ENCODE data around the gene SKAP1. TPM values are rescaled to one million over a fixed set of nuclear protein-coding genes. Genes with fewer than 3 reads are reported as not detected.

Gene SKAP1
- total and polyA plus RNA-seq, 11 donors: 0.25 to 5.3 (median 0.38) TPM; not detected in 6

DNA sequence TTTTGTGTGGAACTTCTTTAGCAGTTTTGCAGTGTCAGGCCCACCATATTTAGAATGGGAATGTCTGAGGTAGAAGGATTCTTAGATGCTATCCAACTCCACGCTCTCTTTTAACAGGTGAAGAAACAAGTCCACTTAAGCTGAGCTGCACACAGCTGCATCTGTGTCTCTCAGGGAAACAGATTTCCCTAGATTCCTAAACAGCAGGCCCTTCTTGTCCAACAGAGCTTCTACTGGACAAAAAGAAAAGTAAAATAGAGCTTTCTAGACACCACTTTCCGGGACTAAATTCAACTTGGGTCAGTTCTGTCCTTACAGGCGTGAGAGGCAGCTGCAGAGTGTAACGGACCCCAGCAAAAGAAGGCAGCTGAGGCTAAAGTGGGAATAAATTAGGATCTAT lies 270.8 kb downstream of the SKAP1 start:
- 85 to 88% (median 88%) methylated on average over 4 of the region's 4 CpGs for WGBS, 4 donors
- H3K36me3 ChIP-seq: no peaks in the 10 kb centered on the region
- peaks cover 0 to 8% (median 0%) of the 10 kb centered on the region in 12 donors for H3K4me1 ChIP-seq
- intact Hi-C loops (cut with DNase I): loop anchor here in 5 of 10 donors (10.0 kb wide), 1 partner anchor 456 kb away; the partner anchor contains the start of genes HOXB7 (in 5 of the 5) and HOXB8 (in 5 of the 5)
- H3K27me3 ChIP-seq: peaks cover 0 to 23% (median 0%) of the 10 kb centered on the region in 9 donors
- H3K9me3 ChIP-seq: no peaks in the 10 kb centered on the region
- TF ChIP-seq POLR2A (IDR thresholded peaks at IDR 0.05): no peak
- TF ChIP-seq, protein P1, sequence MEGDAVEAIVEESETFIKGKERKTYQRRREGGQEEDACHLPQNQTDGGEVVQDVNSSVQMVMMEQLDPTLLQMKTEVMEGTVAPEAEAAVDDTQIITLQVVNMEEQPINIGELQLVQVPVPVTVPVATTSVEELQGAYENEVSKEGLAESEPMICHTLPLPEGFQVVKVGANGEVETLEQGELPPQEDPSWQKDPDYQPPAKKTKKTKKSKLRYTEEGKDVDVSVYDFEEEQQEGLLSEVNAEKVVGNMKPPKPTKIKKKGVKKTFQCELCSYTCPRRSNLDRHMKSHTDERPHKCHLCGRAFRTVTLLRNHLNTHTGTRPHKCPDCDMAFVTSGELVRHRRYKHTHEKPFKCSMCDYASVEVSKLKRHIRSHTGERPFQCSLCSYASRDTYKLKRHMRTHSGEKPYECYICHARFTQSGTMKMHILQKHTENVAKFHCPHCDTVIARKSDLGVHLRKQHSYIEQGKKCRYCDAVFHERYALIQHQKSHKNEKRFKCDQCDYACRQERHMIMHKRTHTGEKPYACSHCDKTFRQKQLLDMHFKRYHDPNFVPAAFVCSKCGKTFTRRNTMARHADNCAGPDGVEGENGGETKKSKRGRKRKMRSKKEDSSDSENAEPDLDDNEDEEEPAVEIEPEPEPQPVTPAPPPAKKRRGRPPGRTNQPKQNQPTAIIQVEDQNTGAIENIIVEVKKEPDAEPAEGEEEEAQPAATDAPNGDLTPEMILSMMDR (IDR thresholded peaks at IDR 0.05): no peak
- DNase-seq (no peak), ATAC-seq (no peak)
- H3K4me3 ChIP-seq: no peak overlapping the region
- H3K27ac ChIP-seq: no peak overlapping the region

DNA sequence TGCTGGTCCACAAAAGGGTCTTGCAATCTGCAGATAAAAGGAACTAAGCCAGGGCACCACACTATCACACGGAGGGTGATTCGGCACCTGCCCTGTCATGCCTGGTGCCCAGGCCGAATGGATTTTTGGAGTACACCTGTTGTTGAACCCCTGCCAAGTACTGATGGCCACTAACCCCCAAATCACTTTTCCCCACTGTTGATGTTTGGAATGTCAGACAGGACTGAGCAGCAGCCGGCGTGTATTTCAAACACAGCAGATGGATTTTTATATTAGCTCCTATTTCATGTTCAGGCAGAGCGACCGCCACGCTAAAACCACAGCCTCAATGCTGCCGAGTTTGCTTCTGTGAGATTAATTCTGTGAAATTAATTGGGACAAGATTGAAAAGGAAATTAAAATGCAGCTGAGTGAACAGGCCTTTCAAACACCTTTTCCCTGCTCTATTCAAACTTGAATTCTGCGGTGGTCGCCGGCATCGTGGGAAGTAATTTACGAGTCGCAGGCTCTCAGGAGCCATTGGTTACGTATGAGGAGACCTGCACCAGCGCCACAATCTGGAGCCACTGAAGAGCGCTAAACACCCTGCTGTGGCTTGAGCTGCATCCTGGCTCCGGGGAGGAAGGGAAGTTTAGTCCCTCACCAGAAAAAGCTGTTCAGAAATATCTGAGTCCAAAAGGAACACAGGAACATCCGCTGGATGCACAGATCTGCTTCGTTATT lies 274.0 kb downstream of the SKAP1 start:
- H3K4me1 ChIP-seq: no peaks in the 10 kb centered on the region
- TF ChIP-seq, protein P1 (IDR thresholded peaks at IDR 0.05): no peak
- no peak for TF ChIP-seq POLR2A (IDR thresholded peaks at IDR 0.05)
- 53 to 66% (median 63%) methylated on average over 21 of the region's 21 CpGs for WGBS, 4 donors
- H3K27me3 ChIP-seq: peaks cover 0 to 46% (median 13%) of the 10 kb centered on the region in 9 donors
- no peak overlapping the region for H3K27ac ChIP-seq
- intact Hi-C loops (cut with DNase I): loop anchor here in 5 of 10 donors (10.0 kb wide), 1 partner anchor 459 kb away; the partner anchor contains the start of genes HOXB7 (in 5 of the 5) and HOXB8 (in 5 of the 5)
- H3K4me3 ChIP-seq: no peak overlapping the region
- H3K36me3 ChIP-seq: no peaks in the 10 kb centered on the region
- ATAC-seq: no peak
- H3K9me3 ChIP-seq: no peaks in the 10 kb centered on the region
- no peak for DNase-seq

DNA sequence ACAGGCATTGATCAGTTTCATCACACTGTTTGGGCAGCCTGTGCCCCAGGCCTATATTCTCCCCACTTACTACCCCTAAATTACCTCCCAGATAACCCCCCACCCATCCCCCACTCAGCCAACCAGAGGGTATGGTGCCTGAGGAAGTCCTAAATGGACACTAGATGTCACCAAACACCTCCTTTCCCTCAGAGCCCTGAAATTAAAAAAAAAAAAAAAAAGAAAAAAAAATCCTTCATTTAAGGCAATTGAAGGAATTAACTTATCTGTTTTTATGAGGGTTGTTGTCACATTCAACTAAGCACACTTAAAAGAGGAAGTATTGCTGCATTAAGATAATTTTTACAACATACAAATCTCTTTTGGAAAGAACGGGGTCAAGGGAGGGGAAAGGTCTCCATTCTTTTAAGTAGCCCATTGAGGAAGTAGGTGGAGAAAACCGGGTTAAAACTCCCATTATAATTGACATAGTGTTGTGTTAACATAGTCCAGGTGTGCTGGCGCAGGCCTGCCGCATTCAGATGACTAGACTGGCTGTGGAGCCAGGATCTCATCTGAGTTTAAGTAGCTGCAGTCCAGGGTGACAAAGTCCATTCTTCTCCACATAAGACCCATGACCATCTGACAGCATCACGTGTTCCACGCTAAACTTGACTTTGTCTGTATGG lies 276.2 kb downstream of the SKAP1 start:
- ATAC-seq (peak in 1 of 4 donors; percentile 33), DNase-seq (no peak)
- Histone ChIP-seq H3K36me3 (no peaks in the 10 kb centered on the region), H3K4me1 (no peaks in the 10 kb centered on the region), H3K27ac (no peak overlapping the region), H3K4me3 (no peak overlapping the region), H3K9me3 (no peaks in the 10 kb centered on the region), H3K27me3 (peaks cover 5 to 66% (median 21%) of the 10 kb centered on the region in 9 donors)
- WGBS, 4 donors: 49 to 64% (median 52%) methylated on average over 6 of the region's 6 CpGs
- no peak for TF ChIP-seq POLR2A (IDR thresholded peaks at IDR 0.05)
- TF ChIP-seq, protein P1 (IDR thresholded peaks at IDR 0.05): peak in 11 of 12 donors; percentile 20 to 57 (median 33)
- intact Hi-C loops (cut with DNase I): loop anchor here in 5 of 10 donors (10.0 kb wide), 1 partner anchor 461 kb away; the partner anchor contains the start of genes HOXB7 (in 5 of the 5) and HOXB8 (in 5 of the 5)

DNA sequence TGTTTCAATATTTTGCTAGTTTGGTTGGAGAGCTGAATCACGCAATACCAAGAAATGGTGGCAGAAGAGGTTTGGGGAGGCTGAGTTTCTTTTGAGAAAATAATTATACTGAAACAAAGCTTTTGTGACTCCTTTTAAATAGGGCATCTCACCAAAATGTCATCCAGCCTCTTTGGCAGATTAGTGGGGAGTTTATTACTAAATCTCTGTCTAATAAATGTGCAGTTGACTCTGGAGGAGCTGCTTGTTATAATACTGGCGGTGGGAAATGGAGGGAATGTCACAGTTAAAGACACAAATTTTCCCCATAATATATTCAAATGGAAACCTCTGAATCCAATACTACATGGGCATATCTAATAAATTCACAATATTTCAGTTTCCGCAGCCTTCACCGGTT lies 277.7 kb downstream of the SKAP1 start:
- Histone ChIP-seq H3K27me3 (peaks cover 5 to 82% (median 21%) of the 10 kb centered on the region in 9 donors), H3K27ac (no peak overlapping the region), H3K9me3 (no peaks in the 10 kb centered on the region), H3K4me3 (no peak overlapping the region), H3K36me3 (no peaks in the 10 kb centered on the region), H3K4me1 (no peaks in the 10 kb centered on the region)
- ATAC-seq: no peak
- intact Hi-C loops (cut with DNase I): loop anchor here in 5 of 10 donors (10.0 kb wide), 1 partner anchor 463 kb away; the partner anchor contains the start of genes HOXB7 (in 5 of the 5) and HOXB8 (in 5 of the 5)
- TF ChIP-seq, protein P1 (IDR thresholded peaks at IDR 0.05): no peak
- TF ChIP-seq POLR2A (IDR thresholded peaks at IDR 0.05): no peak
- 67 to 75% (median 68%) methylated on average over 4 of the region's 4 CpGs for WGBS, 4 donors
- no peak for DNase-seq

Data from heart left ventricle (tissue), 16 donors.